Sigmoid colon (tissue), 4 donors: ENCODE measurements around the gene EFNA5.
"Not testable (repeated sequence)": the region's sequence is repeated elsewhere in the genome, so short reads cannot be mapped to it uniquely, and the experiment has no call there.

Source experiments
- POLR2AphosphoS5 ChIP-seq, 4 donors: sonication (generic); formaldehyde crosslinking; IDR thresholded peaks; one replicate each; pipeline ENCODE4 v1.6.1; 2017; ENCODE audit warnings: antibody characterized with exemption in 4 of 4
- TF ChIP-seq, protein P1 (sequence below), 4 experiments: fragments of 450-650 bp in 3 of 4; fragments of 200-600 bp in 1 of 4; IDR thresholded peaks; one replicate each; pipeline ENCODE4 v1.5.1; 2016 to 2019; ENCODE audit warnings: antibody characterized with exemption in 4 of 4, mild to moderate bottlenecking in 3 of 4, moderate library complexity in 2 of 4

DNA sequence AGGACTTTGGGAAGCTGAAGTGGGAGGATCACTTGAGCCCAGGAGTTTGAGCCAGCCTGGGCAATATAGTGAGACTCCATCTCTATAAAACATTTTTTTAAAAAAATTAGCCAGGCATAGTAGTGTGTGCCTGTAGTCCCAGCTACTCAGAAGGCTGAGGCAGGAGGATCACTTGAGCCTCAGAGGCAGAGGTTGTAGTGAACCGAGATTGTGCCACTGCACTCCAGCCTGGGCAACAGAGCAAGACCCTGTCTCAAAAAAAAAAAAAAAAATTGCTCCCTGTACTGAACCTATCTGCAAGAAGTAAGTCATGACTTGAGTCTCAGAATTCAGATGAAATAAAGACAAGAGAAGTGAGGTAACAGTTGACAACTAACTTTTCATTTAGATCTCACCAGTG, 237.1 kb downstream of the EFNA5 start:
- TF ChIP-seq, protein P1, sequence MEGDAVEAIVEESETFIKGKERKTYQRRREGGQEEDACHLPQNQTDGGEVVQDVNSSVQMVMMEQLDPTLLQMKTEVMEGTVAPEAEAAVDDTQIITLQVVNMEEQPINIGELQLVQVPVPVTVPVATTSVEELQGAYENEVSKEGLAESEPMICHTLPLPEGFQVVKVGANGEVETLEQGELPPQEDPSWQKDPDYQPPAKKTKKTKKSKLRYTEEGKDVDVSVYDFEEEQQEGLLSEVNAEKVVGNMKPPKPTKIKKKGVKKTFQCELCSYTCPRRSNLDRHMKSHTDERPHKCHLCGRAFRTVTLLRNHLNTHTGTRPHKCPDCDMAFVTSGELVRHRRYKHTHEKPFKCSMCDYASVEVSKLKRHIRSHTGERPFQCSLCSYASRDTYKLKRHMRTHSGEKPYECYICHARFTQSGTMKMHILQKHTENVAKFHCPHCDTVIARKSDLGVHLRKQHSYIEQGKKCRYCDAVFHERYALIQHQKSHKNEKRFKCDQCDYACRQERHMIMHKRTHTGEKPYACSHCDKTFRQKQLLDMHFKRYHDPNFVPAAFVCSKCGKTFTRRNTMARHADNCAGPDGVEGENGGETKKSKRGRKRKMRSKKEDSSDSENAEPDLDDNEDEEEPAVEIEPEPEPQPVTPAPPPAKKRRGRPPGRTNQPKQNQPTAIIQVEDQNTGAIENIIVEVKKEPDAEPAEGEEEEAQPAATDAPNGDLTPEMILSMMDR (IDR thresholded peaks at IDR 0.05) = not testable (repeated sequence)
- not testable (repeated sequence) for TF ChIP-seq POLR2AphosphoS5 (IDR thresholded peaks at IDR 0.05)
